ENCODE measurements around the gene PITPNM3.

PITPNM3 gene

GRCh38 chr17:6543079-6544010 is 13.0 kb downstream of the PITPNM3 start:
- DNase-seq (ENCODE audit: low spot score in 2 of 2) (no peak), ATAC-seq (replicated peaks; ENCODE audit: extremely low read depth, poor library complexity, severe bottlenecking) (no peak)
- no peak overlapping the region for H3K4me3 Mint-ChIP-seq
- H3K9me3 Mint-ChIP-seq: no peaks in the 10 kb centered on the region
- H3K4me1 Mint-ChIP-seq: peaks cover 4% of the 10 kb centered on the region
- no peak overlapping the region for H3K27ac Mint-ChIP-seq (ENCODE audit: low read depth)
- peaks cover 17% of the 10 kb centered on the region for H3K27me3 Mint-ChIP-seq
- no peaks in the 10 kb centered on the region for H3K36me3 Mint-ChIP-seq (ENCODE audit: insufficient read depth)

- H3K4me1 Mint-ChIP-seq: no peaks in the 10 kb centered on the region
- no peak overlapping the region for H3K4me3 Mint-ChIP-seq
- no peak overlapping the region for H3K27ac Mint-ChIP-seq (ENCODE audit: low read depth)
- DNase-seq (ENCODE audit: low spot score in 2 of 2) (no peak), ATAC-seq (replicated peaks; ENCODE audit: extremely low read depth, poor library complexity, severe bottlenecking) (no peak)
- H3K36me3 Mint-ChIP-seq (ENCODE audit: insufficient read depth): no peaks in the 10 kb centered on the region
- no peaks in the 10 kb centered on the region for H3K9me3 Mint-ChIP-seq
- peaks cover 17% of the 10 kb centered on the region for H3K27me3 Mint-ChIP-seq
Observed at GRCh38 chr17:6542577-6542976, 13.8 kb downstream of the PITPNM3 start.

- peaks cover 17% of the 10 kb centered on the region for H3K27me3 Mint-ChIP-seq
- ATAC-seq (replicated peaks; ENCODE audit: extremely low read depth, poor library complexity, severe bottlenecking): no peak
Observed at GRCh38 chr17:6541886-6542285, 14.5 kb downstream of the PITPNM3 start.

GRCh38 chr17:6539871-6540270 is 16.5 kb downstream of the PITPNM3 start:
- Mint-ChIP-seq H3K27me3 (peaks cover 20% of the 10 kb centered on the region), H3K4me1 (no peaks in the 10 kb centered on the region)
- no peak for ATAC-seq (replicated peaks; ENCODE audit: extremely low read depth, poor library complexity, severe bottlenecking)

More at GRCh38 chr17:6541886-6542285, 14.5 kb downstream of the PITPNM3 start:
- no peaks in the 10 kb centered on the region for H3K4me1 Mint-ChIP-seq
- H3K27ac Mint-ChIP-seq (ENCODE audit: low read depth): no peak overlapping the region
- no peaks in the 10 kb centered on the region for H3K36me3 Mint-ChIP-seq (ENCODE audit: insufficient read depth)
- no peak for DNase-seq (ENCODE audit: low spot score in 2 of 2)
- H3K4me3 Mint-ChIP-seq: no peak overlapping the region
- H3K9me3 Mint-ChIP-seq: no peaks in the 10 kb centered on the region

GRCh38 chr17:6536566-6537065 is 19.7 kb downstream of the PITPNM3 start:
- no peak overlapping the region for H3K4me3 Mint-ChIP-seq
- no peaks in the 10 kb centered on the region for H3K36me3 Mint-ChIP-seq (ENCODE audit: insufficient read depth)
- DNase-seq (ENCODE audit: low spot score in 2 of 2): no peak
- no peak overlapping the region for H3K27ac Mint-ChIP-seq (ENCODE audit: low read depth)
- peaks cover 43% of the 10 kb centered on the region for H3K27me3 Mint-ChIP-seq
- H3K9me3 Mint-ChIP-seq: no peaks in the 10 kb centered on the region
- ATAC-seq (replicated peaks; ENCODE audit: extremely low read depth, poor library complexity, severe bottlenecking): no peak
- H3K4me1 Mint-ChIP-seq: no peaks in the 10 kb centered on the region

More at GRCh38 chr17:6539871-6540270, 16.5 kb downstream of the PITPNM3 start:
- no peak overlapping the region for H3K4me3 Mint-ChIP-seq
- no peak overlapping the region for H3K27ac Mint-ChIP-seq (ENCODE audit: low read depth)
- H3K9me3 Mint-ChIP-seq: no peaks in the 10 kb centered on the region
- no peak for DNase-seq (ENCODE audit: low spot score in 2 of 2)
- H3K36me3 Mint-ChIP-seq (ENCODE audit: insufficient read depth): no peaks in the 10 kb centered on the region

GRCh38 chr17:6536053-6536452 is 20.3 kb downstream of the PITPNM3 start:
- Mint-ChIP-seq H3K4me3 (no peak overlapping the region), H3K9me3 (no peaks in the 10 kb centered on the region), H3K27me3 (peaks cover 43% of the 10 kb centered on the region), H3K27ac (ENCODE audit: low read depth) (no peak overlapping the region), H3K36me3 (ENCODE audit: insufficient read depth) (no peaks in the 10 kb centered on the region), H3K4me1 (no peaks in the 10 kb centered on the region)
- ATAC-seq (replicated peaks; ENCODE audit: extremely low read depth, poor library complexity, severe bottlenecking): no peak
- no peak for DNase-seq (ENCODE audit: low spot score in 2 of 2)

GRCh38 chr17:6534846-6535514 is 21.4 kb downstream of the PITPNM3 start:
- Mint-ChIP-seq H3K27me3 (peaks cover 40% of the 10 kb centered on the region), H3K27ac (ENCODE audit: low read depth) (no peak overlapping the region), H3K4me1 (no peaks in the 10 kb centered on the region)

GRCh38 chr17:6532441-6532885 is 23.9 kb downstream of the PITPNM3 start:
- Mint-ChIP-seq H3K27ac (ENCODE audit: low read depth) (no peak overlapping the region), H3K9me3 (no peaks in the 10 kb centered on the region), H3K27me3 (peaks cover 26% of the 10 kb centered on the region), H3K36me3 (ENCODE audit: insufficient read depth) (no peaks in the 10 kb centered on the region), H3K4me3 (no peak overlapping the region), H3K4me1 (no peaks in the 10 kb centered on the region)
- no peak for ATAC-seq (replicated peaks; ENCODE audit: extremely low read depth, poor library complexity, severe bottlenecking)
- DNase-seq (ENCODE audit: low spot score in 2 of 2): no peak

More at GRCh38 chr17:6534846-6535514, 21.4 kb downstream of the PITPNM3 start:
- DNase-seq (ENCODE audit: low spot score in 2 of 2): no peak
- no peak overlapping the region for H3K4me3 Mint-ChIP-seq
- ATAC-seq (replicated peaks; ENCODE audit: extremely low read depth, poor library complexity, severe bottlenecking): no peak
- no peaks in the 10 kb centered on the region for H3K36me3 Mint-ChIP-seq (ENCODE audit: insufficient read depth)
- H3K9me3 Mint-ChIP-seq: no peaks in the 10 kb centered on the region

GRCh38 chr17:6531575-6531974 is 24.8 kb downstream of the PITPNM3 start:
- Mint-ChIP-seq H3K9me3 (no peaks in the 10 kb centered on the region), H3K27me3 (peaks cover 26% of the 10 kb centered on the region), H3K4me3 (no peak overlapping the region), H3K4me1 (no peaks in the 10 kb centered on the region), H3K36me3 (ENCODE audit: insufficient read depth) (no peaks in the 10 kb centered on the region), H3K27ac (ENCODE audit: low read depth) (no peak overlapping the region)
- DNase-seq (ENCODE audit: low spot score in 2 of 2) (no peak), ATAC-seq (replicated peaks; ENCODE audit: extremely low read depth, poor library complexity, severe bottlenecking) (no peak)

GRCh38 chr17:6530324-6530920 is 25.9 kb downstream of the PITPNM3 start:
- no peaks in the 10 kb centered on the region for H3K36me3 Mint-ChIP-seq (ENCODE audit: insufficient read depth)
- no peaks in the 10 kb centered on the region for H3K4me1 Mint-ChIP-seq
- H3K4me3 Mint-ChIP-seq: no peak overlapping the region
- ATAC-seq (replicated peaks; ENCODE audit: extremely low read depth, poor library complexity, severe bottlenecking) (no peak), DNase-seq (ENCODE audit: low spot score in 2 of 2) (no peak)
- peaks cover 26% of the 10 kb centered on the region for H3K27me3 Mint-ChIP-seq
- H3K9me3 Mint-ChIP-seq: no peaks in the 10 kb centered on the region
- H3K27ac Mint-ChIP-seq (ENCODE audit: low read depth): no peak overlapping the region

GRCh38 chr17:6528557-6528956 is 27.8 kb downstream of the PITPNM3 start:
- DNase-seq (ENCODE audit: low spot score in 2 of 2): no peak

GRCh38 chr17:6526362-6527152 is 29.8 kb downstream of the PITPNM3 start:
- ATAC-seq (replicated peaks; ENCODE audit: extremely low read depth, poor library complexity, severe bottlenecking) (no peak), DNase-seq (ENCODE audit: low spot score in 2 of 2) (no peak)
- no peaks in the 10 kb centered on the region for H3K4me1 Mint-ChIP-seq
- H3K36me3 Mint-ChIP-seq (ENCODE audit: insufficient read depth): peaks cover 2% of the 10 kb centered on the region
- no peak overlapping the region for H3K4me3 Mint-ChIP-seq
- H3K27me3 Mint-ChIP-seq: no peaks in the 10 kb centered on the region
- no peak overlapping the region for H3K27ac Mint-ChIP-seq (ENCODE audit: low read depth)
- no peaks in the 10 kb centered on the region for H3K9me3 Mint-ChIP-seq

More at GRCh38 chr17:6528557-6528956, 27.8 kb downstream of the PITPNM3 start:
- peaks cover 10% of the 10 kb centered on the region for H3K27me3 Mint-ChIP-seq
- no peak overlapping the region for H3K27ac Mint-ChIP-seq (ENCODE audit: low read depth)
- H3K4me3 Mint-ChIP-seq: no peak overlapping the region
- H3K9me3 Mint-ChIP-seq: no peaks in the 10 kb centered on the region
- H3K36me3 Mint-ChIP-seq (ENCODE audit: insufficient read depth): no peaks in the 10 kb centered on the region
- H3K4me1 Mint-ChIP-seq: no peaks in the 10 kb centered on the region
- no peak for ATAC-seq (replicated peaks; ENCODE audit: extremely low read depth, poor library complexity, severe bottlenecking)
